Liver (tissue), 2 donors: ENCODE data around the gene VDAC1.

Source experiments
- EGR1 ChIP-seq, 2 donors: IDR thresholded peaks; 2 replicates each; pipeline ENCODE4 v1.6.1; 2016 to 2018; ENCODE audit warnings: antibody characterized with exemption in 2 of 2, low read depth in 2 of 2
- TAF1 ChIP-seq: conservative IDR thresholded peaks from 2 replicates; pipeline ENCODE4 v1.6.1; 2016; ENCODE audit warnings: antibody characterized with exemption, mild to moderate bottlenecking
- donor health status: healthy.

DNA sequence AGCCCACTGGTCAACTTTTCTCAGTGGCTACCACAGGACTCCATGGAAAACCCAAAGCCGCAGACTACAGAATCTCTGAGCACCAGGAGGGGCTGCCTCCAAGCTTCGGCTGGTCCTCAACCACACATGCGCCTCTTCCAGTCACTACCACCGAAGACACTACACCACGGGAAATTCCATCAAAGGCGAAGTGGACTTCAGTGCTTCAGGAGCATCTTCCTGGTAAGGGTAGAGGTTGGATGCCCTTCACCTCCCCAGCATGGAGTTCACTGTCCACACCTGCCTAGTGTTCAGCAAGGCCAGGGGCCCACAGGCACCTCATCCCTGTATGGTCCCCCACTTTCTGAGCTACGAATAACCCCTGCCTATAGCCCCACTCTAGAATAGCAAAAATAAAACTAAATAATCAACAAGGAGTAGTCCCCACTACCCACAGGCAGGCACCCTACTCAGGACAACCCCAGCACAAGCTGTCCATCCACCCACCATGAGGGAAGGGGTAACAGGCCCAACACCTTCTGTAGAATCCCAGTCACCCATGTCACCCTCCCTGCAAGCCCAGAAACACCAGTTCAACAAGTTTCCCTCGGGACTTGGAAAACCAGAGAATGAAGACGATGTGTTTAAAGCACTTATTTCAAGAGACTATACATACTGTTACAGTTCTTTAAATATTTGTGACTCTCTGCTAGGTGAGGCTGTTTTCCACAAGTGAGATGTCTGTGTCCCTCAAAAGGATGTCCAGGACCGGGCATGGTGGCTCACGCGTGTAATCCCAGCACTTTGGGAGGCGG, 2.6 kb downstream of the VDAC1 start:
- TF ChIP-seq EGR1 (IDR thresholded peaks at IDR 0.05; ENCODE audit: low read depth in 2 of 2) (no peak), TAF1 (no peak)
